GM10847 (cell line): ENCODE data around the gene NCKAP5.

Source experiments
- POLR2A ChIP-seq: IDR thresholded peaks from 2 replicates; pipeline ENCODE4 v1.6.1; 2011; ENCODE audit not compliant: insufficient read length; ENCODE audit errors: extremely low read depth

The NCKAP5 gene

GRCh38 chr2:132741754-132742153 lies 826.5 kb downstream of the NCKAP5 start:
- TF ChIP-seq POLR2A: no peak

DNA sequence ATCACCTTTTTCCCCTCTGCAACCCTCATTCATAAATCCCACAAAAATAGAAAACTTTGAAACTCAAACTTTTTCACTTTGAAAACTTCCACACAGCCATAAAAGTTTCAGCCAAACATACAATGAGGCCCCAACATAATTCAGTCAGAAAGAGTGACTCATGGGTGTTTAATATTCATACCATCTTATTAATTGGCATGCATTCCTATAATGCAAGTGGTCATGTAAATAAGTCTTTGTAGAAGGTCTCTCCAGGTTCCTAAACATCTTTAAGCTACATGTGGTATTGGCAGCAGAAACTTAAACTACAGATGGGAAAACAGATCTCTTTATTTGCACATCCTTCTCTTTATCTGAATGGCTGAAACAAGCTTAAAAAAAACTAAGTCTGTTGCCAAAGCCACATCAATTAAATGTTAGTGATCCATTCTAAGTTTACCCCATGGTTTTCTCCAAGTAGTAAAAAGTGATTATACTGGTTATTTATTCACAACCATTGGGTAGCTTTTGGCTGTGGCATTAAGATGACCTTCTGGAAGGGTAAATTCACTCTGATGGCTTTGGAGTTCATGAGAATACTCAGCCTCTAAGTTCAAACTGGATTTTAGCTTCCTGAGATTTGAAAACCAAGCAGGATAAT lies 828.1 kb downstream of the NCKAP5 start:
- no peak for TF ChIP-seq POLR2A

DNA sequence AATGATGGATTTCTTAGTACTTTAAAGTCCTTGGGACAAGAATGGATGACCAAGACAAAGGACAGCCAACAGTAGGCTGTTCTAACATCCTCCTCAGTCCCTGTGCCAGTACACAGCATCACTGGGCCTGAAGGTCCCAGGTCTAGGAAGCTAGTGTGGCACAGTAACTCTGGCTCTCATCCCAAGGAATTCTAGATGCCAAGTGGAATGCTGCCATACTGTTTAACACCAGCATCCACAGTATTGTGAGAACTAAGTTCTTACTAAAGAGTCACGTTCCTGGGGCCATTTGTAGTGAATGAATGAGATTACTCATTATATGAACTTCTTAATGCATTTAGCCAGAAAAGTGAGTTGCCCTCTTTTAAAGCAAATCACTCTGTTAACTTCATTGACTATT lies 830.0 kb downstream of the NCKAP5 start:
- TF ChIP-seq POLR2A: no peak

DNA sequence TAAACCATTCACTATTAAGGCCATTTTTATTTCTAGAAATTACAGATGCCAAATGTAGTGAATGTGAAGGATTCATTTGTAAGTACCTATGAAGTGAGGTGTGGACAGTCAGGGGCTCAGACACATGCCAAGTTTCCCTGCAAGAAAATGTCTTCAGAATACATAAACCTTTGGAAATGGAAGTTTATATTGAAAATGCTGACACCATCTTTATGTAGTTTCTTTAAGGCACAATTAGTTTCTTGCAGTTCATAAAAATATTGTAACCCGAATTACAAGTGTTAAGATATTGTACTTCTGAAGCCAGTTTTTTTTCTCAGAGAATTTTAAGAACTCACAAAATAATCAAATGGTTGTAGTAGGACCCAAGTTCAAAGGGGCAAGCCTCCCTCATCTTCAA lies 832.2 kb downstream of the NCKAP5 start:
- no peak for TF ChIP-seq POLR2A

DNA sequence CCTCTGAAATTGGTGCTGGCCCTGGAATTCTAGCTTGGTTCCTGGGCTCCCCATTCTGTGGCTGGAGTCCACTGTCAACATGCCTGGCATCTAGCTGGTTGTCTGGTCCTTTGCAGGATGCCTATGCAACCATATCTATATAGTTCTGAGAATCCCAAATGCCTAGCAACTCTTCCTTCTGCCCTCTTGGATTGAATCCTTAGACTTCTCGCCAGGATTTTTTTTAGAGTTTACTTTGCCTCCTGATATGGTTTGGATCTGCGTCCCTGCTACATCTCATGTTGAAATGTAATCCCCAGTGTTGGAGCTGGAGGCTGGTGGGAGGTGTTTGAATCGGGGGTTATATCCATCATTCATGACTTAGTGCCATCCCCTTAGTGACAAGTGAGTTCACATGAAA lies 833.3 kb downstream of the NCKAP5 start:
- no peak for TF ChIP-seq POLR2A

DNA sequence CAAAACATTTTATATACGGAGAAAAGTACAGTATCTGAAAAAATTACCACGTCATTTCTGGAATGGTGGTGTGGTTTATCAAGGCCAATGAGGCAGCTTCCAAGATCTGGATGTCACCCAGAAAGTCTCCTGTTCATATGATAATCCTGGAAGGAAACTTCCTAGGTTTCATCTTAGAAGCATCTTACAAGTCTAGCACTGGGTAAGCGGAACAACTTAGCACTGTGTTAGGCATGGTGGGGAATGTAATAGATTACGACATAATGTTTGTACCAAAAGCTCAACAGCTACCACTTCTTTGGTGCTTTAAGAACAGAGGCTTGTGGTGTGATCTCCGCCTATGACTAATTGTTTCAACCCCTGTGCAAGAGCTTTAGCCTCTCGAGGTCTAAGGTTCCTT lies 835.2 kb downstream of the NCKAP5 start:
- no peak for TF ChIP-seq POLR2A

DNA sequence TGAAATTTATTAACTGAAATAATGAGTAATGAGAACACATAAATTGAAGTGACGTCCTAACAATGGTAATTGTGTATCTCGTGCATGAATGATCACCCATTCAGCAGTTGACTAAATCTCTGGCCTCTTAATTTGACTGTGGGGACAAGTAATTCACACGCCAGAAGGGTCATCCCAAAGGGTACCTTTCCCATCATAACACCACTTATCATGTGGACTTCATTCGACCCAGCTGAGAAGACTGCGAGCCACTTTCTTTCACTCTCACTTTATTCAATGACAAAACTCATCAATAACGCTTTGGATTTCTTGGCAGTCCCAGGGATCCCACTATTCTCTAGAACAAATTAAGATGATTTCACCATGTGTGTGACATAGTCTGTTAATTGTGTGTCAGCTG lies 835.6 kb downstream of the NCKAP5 start:
- no peak for TF ChIP-seq POLR2A

DNA sequence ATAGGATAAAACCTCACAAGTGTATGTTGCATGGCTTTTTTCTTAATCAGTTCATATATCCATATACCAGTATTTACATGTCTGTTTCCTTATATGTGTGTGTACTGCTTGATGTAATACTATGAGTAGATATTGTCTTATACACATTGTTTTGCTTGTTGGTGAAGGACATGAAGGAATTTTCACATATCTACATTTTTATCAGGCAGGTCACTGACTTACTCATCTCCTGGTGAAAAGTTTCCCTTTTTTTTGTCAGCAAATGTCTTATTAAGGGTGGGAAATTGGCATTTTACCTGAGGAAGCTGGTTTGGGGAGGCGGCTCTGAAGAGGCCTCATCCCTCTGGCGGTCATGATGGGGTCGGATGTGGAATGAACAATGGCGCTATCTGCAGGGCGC lies 836.8 kb downstream of the NCKAP5 start:
- no peak for TF ChIP-seq POLR2A

- no peak for TF ChIP-seq POLR2A
These were observed 837.7 kb downstream of the NCKAP5 start for GRCh38 chr2:132730611-132731010.

DNA sequence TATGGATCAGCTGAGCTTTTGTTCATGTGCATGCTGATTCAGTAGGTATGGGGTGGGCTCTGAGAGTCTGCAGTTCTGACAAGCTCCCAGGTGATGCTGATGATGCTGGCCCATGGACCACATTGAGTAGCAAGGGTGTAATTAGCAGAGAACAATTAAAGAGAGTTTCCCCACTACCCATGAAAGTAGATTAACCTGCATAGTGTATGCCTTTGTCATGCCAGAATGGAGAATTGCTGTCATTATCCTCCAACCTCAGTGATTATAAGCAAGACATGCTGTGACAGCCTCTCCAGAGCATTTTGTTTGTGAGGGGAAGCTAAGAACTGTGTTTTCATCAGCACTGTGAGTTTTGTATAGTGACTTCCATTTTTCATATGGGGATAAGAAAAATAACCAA lies 838.7 kb downstream of the NCKAP5 start:
- TF ChIP-seq POLR2A: no peak

- no peak for TF ChIP-seq POLR2A
These were observed 842.1 kb downstream of the NCKAP5 start for GRCh38 chr2:132726155-132726554.

DNA sequence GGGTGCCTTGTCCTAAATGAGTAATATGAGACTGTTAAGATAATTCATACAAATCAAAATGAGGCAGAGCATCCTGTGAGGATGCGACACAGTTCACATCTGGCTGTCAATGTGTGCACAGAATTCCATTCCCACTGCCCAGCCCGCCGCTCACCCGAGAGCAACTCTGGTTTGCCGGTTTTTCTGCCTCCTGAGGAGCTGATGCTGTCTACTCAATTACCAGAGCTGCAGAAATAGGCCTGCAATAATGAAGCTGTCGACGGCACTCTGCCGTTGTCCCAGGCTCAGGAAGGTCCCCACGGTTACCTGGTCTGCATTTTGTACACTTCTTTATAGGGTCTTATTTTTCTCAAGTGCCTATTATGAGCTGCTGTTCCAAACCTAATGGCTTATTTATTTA lies 842.5 kb downstream of the NCKAP5 start:
- TF ChIP-seq POLR2A: no peak

- TF ChIP-seq POLR2A: no peak
These were observed 843.1 kb downstream of the NCKAP5 start for GRCh38 chr2:132725148-132725547.

GRCh38 chr2:132721938-132722337 lies 846.3 kb downstream of the NCKAP5 start:
- TF ChIP-seq POLR2A: no peak

GRCh38 chr2:132720393-132720792 lies 847.9 kb downstream of the NCKAP5 start:
- no peak for TF ChIP-seq POLR2A

DNA sequence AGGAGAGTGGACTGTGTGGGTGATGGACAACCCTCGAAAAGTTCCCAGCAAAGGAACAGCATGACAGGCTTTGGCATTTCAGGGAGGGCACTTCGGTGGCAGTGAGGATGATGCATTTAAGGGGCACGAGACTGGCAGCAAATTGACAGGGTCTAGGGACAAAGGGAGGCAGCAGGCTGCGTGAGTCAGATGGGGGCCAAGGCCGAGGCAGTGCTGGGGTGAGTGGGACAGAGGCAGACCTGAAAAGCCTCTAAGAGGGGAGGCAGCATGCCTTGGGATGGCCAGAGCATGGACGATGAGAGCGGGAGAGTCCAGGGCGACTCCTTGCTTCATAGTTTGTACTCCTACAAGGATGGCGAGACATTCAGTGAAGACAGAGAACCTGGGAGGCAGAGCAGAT lies 848.8 kb downstream of the NCKAP5 start:
- no peak for TF ChIP-seq POLR2A

DNA sequence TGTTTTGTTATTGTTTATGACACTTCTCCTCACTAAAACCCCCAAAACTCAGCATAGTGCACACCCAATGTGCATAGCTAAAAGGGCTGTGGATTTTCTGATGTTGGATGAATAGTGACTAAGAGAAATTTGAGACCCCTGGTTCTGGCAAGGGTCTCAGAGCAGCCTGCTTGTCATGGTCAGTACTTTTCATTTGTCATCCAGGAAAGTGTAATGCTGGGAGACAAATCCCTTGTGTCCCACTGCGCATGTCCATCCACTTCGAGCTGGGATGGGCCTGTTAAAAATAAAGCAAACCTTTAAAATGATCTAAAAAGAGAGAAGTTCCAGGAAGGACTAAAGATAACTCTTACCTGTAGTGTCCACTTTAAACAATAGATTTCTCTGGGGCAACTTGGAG lies 851.3 kb downstream of the NCKAP5 start:
- no peak for TF ChIP-seq POLR2A
